ENCODE data around the gene VWA2. TPM values are rescaled to one million over a fixed set of nuclear protein-coding genes. Genes with fewer than 3 reads are reported as not detected.

Gene VWA2
- polyA plus RNA-seq, 1 donor = 2.3 TPM

DNA sequence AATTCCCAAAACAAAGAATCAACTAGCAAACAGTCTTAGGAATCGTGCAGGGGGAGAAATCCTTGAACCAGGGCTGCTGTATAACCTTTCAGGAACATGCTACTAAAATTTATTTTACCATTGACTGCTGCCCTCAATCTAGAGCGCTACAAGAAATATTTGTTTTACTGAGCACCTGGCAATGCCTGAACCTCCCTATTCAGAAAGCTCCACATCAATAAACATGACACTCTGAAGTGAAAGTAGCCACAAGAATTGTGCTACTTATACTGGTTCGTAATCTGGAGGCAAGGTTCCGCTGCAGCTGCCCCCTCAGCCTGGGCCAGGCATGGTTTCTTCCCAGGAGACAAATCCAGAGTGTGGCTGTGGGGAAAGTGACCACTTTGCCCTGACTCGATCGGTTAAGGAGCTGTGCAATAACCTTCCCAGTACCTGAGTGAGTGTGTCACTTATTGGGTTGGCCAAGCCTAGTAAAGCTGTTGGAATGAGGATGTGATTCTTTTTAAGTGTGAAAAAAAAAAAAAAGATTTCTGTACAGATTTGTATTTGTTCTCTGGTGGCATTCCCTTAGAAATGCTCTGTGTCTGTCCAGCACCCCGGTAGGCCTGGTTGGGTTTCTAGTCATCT, 7.7 kb downstream of the VWA2 start:
- DNase-seq = no peak

DNA sequence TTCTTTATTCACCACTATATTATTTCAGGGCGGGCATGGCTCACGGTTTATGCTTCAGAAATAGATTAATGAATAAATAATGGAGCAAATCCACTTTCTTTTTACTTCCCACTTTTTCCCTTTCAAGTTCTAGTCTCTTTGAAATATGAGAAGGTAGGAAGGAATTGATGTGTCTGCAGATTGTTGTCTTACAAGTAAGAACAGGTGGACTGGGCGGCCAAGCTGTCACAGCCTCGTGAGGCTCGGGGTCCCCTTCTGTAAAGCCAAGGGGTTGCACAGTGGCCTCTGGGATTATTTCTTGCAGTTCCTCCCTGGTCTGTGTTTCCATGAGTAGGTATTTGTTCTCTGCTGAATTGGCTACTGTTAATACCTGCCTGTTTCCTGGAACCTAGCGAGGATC, 11.2 kb downstream of the VWA2 start:
- no peak for DNase-seq

DNA sequence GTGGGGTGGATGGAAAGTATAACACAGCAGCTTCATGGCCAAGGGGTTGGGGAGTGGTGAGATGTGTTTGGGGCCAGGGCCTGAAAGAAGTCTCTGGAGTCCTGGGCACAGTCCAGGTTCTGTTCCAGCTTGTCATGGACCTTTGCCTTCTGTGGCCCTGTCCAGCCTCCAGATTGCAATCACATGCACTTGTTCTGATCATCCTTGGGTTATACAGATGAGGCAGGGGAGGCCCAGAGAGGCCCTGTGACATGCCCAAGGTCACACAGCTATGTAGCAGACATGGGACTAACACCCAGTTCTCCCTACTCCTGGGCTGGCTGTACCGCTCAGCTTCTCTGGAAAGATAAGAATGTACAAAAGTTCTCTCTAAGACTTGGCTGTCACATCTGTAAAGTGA, 11.7 kb downstream of the VWA2 start:
- no peak for DNase-seq

DNA sequence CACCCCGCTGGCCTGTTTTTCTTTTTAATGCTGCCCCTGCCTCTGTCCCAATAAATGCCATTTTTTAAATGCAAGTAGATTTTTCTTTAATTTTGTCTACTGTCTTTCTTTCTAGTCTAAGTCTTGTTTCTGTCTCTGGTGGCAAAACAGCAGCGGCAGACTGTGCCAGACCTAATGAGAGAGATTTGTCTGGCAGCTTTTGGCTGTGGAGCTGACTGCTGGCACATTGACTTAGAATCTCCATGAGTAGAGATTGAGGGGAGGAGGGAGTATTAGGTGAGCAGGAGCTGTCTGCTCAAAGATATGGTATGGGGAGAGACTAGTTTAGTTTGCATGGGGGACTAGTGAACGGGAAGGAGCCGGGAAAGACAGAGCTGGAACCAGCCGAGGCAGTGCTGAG, 13.0 kb downstream of the VWA2 start:
- DNase-seq = no peak

DNA sequence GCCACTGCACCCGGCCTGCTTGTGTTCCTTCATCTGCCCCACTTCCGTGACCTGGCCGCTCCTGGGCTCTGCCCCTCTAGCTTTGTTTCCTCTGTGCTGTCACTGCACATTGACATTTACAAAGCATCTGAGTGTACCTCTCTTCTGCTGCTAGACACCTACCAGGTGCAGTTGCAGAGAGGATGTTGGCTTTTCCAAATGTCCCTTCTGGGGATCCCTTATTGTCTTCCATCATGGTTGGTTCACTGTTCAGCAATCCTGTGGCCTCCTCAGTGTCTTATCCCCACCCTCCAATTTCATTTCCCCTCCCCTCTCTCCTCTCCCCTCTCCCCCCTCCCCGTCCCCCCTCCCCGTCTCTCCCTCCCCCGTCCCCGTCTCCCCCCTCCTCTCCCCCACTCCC, 13.8 kb downstream of the VWA2 start:
- DNase-seq = no peak

DNA sequence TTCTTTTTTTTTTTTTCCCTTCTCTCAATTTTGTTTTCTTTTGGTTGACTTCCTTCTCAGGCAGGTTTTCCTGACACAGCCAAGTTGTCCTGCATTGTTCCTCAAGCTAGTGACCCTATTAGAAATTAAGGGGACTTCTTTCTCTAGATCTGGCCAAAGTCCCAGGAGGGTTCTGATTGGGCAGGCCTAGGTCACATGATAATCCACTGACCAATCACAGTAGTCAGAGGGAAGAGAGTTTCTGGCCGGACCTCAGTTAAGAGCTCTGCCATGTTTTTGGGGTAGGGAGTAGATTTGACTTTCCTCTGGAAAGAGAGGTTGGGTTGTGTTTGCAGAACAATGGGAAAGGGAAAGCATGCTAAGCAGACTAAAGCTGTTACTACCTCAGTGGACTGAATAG, 16.2 kb downstream of the VWA2 start:
- no peak for DNase-seq

DNA sequence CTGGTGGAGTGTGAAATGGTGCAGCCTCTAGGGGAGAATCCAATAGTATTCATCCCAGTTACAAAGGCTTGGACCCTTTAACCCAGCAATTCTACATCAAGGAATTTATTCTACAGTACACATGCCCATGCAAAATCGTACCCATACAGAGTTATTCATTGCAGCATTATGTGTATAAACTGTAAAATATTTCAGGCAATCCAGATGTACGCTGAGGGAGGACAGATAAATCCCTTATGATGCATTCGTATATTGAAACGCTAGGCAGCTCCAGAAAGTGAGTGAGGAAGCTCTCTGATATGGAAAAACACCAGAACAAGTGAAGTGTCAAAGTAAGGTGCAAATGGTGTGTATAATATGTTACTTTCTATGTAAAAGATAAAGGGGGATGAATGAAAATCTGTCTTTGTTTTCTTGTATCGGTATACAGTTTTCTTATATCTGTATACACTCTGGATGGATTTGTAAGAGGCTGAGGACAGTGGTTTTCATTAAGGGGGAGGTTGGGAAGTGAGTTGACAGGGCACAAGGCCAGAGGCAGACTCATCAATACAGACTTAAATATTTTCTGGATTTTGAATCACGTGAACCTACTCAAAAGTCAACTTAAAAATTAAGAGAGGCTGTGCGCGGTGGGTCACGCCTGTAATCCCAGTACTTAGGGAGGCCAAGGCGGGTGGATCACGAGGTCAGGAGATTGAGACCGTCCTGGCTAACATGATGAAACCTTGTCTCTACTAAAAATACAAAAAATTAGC, 17.1 kb downstream of the VWA2 start:
- no peak for DNase-seq

DNA sequence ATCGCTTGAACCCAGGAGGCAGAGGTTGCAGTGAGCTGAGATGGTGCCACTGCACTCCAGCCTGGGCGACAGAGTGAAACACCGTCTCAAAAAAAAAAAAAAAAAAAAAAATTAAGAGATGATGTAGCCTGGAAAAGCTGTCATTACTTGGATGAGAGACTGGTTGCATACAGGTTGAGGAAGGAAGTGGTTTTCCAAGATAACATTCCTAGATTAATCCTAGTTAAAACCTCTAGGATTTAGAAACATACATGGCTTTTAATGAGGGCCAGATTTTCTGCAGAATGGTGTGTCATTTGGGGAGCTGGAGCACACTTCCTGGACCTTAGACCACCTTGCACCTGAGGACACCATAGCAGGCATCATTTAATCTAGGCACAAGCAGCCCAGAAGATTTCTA, 17.8 kb downstream of the VWA2 start:
- no peak for DNase-seq

DNA sequence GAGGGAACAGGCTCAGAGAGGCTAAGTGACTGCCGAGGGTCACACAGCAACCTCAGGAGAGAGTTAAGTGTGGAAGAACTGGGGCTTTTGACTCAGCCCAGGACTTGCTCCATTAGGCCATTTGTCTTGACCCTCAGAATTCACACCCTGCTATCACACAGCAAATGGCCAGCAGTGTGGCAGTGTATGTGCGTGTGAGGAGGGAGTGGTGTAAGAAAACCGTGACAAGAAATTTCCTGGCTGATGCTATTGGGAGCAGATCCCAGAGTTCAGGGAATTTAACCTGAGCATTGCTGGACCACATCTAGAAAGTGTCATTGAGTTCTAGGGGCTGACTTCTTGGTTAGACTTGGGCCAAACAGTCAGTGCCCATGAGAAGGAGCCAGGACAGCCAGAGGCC, 18.4 kb downstream of the VWA2 start:
- no peak for DNase-seq

DNA sequence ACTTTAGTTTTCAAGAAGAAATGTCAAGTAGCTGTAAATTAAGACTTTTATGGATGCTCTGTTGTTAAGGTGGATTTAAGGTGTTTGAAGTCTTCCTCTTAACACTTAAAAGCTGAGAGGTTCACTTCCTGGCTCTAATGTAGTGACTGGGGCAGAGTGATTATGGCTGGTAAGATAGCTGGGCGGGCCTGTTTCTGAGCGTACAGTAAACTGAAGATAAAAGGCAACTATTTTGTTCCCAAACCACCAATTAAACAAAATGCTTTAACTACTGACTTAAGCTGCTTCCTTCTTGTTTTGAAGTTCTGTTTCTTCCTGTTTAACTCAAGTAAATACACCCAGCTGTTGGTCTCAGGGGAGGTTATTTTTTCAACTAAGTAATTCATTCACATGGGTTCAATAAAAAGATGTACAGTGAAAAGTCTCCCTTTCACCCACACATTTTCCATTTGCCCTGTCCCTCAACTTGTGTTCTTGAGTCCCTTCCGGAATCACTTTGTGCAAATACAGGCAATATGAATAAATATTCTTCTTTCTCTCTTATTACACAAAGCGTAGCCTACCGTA, 19.3 kb downstream of the VWA2 start:
- no peak for DNase-seq

DNA sequence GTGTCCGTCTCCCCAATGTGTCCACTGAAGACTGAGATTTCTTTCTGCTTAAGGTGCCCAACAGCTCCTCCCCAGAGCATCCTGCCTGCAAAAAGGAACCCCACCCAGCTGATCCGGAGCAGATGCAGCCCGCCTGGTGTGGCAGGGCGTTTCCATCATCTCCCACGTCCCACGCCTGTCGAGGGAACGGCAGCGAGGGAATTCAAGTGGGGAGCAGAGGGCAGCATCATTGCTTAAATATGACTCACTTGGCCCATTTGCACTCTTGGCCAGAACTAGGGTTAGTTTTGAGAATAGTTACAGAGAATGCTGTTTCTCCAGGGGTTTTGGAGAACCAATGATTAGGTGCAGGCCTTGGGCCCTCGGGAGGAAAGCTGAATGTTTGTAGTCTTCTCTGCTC, 20.8 kb downstream of the VWA2 start:
- no peak for DNase-seq

DNA sequence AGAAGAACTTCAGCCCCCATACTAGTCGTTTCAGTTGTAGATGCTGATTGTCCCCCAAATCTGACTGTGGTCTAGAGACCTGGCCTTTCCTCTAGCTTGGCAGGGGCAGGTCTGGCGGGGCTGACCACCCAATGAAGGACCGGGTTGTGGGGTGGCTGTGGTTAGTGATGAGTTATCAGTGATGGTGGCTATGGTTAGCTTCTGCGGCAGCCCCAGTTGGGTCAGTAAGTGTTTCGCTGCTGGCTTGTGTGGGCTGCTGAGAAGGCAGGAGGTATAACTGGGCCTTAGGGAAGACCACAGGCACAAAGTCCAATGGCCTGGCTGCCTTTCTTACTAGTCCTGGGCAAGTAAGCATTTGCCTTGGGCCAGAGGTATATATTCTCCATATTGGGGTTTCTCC, 21.3 kb downstream of the VWA2 start:
- no peak for DNase-seq

DNA sequence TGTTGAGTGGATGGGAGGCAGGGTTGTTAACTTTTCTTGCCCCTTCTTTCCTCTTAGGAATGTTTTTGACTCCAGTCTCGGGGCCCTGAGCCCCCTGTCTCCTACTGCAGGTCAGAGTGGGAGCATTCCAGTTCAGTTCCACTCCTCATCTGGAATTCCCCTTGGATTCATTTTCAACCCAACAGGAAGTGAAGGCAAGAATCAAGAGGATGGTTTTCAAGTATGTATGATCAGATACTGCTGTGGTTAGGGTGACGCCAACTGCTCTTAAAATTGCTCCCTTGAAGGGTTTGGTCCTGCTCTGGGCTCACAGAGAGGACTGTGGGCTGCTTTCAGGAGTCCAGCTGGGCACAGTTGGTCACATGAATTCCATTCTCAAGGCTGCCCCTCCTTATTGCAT, 22.0 kb downstream of the VWA2 start:
- no peak for DNase-seq

DNA sequence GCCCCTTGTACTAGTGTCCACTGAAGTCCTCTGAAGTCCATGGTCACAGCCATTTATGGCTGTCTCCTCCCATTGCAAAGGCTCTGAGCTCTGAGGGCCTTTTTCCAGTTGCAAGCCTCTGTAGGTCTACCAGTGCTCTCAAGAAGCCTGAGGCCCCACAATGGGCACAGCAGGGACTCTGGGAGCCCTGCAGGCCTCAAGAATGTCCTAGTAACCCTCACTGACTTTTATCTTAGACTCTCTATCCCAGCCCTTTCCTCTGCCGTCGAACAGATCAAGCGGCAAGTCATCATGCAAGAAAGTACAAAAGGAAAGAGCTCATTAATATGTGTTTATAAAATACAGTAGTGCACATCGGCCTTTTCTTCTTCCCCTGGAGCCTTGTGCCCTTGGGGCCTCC, 23.4 kb downstream of the VWA2 start:
- no peak for DNase-seq

DNA sequence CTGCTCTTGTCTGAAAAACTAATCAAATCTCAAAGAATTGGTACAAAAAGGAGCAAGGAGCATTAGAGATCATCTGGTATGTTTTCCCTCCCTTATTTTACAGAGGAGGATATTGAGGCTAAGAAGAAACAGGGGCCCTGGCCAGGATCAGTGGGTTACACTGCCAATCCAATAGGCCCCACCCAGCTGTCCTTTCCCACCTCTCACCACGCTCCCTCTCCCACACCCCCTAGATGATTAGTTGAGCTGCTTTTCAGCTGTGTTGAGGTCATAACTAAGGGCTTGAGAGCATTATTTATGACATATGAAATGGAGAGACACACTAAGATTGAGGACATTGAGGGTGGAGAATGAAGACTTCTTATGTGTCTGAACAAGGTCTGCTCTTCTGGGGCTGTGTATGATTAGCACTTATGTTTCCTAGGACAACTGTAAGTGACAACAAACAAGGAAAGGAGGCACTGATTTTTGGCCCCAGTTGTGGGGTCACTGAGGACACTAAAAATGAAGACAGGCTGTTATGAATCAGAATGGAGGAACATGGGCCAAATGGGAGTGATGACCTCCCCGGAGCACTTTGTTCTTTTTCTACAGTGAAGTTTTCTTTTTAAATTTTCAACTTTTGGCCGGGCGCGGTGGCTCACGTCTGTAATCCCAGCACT, 26.5 kb downstream of the VWA2 start:
- no peak for DNase-seq

DNA sequence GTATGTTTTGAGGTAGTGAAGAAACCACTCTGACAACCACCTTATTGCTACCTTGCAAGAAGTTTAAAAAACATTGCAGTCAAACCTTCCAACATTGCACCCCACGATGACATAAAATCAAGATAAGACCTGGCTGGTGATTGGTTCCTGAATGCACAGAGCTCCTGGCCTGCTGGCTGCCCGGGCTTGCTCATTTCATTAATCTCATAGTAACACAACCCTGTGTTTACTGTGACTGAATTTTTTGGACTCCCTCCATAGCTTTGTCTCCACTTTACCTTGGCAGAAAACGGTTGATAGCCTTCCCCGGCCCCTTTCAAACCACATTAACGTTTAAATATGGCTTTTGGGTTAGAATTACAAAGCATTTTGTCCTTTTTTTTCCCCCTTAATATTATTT, 27.5 kb downstream of the VWA2 start:
- DNase-seq = no peak

DNA sequence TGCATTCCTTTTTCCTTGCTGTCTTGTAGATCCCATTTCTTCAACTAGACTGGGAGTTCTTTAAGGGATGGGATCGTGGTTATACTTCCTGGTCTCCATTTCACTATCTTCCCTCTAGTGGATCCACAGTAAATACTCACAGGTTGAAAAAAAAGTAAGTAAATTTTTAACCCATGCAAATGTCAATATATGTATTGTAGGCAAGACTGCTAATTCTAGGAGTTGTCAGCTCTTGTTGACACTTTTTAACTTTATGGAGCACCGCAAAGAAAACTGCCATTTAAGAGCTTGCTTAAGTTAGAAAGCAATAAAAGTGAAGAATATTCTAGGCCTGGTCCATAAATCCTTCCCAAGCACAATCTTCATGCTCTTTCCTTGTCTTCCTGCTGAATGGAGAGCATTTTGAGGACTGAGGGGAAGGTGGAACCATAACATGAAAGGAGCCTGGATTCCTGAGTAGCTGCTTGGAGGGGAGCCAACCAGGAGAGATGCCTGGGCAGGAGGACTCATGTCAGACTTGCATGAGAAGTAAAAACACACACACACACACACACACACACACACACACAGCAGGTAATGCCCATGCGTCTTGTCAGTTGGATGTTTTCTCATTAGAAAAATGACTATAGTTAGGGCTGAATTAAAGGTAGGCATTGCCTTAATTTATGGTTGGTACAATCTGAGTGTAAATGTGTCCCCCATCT, 32.2 kb downstream of the VWA2 start:
- DNase-seq = no peak

DNA sequence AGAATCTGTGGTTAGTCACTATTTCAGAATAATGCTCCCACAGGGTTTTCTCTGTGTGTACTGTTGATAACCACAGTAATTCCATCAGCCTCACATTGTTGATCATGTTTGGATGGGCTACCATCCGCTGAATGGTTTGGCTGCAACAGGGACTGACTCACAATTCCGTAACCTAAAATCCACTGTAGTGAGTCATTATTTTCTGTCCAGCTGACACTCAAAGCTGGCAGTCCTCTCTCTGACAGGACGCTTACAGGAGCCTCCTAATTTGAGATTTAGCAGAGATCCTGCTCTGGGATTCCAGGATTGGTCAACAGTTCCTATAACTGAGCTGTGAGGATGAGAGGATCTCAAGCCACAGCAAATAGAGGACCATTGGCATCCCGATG, 32.7 kb downstream of the VWA2 start:
- DNase-seq = no peak

DNA sequence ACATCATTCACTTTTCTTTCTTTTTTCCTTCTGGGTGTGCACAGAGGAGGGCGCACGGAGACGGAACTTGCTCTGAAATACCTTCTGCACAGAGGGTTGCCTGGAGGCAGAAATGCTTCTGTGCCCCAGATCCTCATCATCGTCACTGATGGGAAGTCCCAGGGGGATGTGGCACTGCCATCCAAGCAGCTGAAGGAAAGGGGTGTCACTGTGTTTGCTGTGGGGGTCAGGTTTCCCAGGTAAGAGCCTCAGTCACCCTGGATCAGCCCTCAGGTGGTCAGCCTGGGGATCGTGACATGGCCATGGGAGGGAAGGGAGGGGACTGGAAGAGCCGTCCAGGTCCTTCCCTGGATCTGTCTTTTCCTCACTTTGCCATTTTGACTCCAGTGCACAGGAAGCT, 33.6 kb downstream of the VWA2 start:
- DNase-seq = no peak

DNA sequence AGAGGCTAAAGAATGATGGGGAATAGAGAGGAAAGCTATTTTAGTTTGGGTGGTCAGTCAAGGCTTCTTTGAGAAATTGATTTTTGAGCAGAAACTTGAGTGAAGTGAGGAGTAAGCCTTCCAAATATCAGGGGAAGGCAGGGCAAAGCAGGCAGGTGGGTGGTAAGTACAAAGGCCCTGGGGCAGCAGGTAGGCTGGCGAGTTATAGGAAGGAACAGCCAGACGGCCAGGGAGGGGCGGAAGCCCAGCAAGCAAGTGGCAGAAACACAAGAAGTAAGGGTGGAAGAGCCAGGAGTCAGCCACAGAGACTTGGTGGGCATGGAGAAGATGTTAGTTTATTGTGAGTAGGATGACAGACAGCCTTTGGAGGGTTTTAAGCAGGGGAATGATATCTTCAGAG, 34.9 kb downstream of the VWA2 start:
- no peak for DNase-seq

DNA sequence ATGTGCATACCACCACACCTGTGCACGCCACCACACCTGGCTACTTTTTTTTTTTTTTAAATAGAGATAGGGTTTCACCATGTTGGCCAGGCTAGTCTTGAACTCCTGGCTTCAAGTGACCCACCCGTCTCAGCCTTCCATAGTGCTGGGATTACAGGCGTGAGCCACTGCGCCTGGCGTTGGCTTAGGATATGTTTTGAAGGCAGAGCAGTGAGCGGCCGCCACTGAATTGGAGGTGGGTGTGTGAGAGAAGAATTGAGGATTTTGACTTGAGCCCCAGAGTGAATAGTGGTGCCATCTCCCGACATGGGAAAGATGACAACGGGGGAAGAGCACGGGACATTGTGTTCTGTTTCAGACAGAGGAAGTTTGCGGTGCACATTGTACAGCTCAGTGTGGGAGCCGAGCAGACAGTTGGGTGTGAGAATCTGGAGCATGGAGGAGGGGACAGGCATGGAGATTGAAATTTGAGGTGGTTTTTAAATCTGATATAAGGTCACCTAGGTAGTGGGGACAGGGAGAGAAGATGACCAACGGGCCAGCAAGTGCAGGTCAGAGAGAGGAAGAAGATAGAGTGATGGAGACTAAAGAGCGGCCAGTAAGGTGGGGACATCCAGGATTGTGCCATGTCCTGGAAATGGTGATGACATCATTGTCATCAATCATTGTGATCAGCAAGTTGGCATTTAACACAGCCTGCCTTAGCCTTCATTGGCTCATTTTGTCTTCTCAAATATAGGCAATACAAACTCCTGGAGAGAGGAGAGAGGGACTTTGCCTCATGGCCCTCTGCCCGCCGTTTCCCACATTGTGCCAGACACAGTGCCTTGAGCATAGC, 35.8 kb downstream of the VWA2 start:
- DNase-seq = no peak

DNA sequence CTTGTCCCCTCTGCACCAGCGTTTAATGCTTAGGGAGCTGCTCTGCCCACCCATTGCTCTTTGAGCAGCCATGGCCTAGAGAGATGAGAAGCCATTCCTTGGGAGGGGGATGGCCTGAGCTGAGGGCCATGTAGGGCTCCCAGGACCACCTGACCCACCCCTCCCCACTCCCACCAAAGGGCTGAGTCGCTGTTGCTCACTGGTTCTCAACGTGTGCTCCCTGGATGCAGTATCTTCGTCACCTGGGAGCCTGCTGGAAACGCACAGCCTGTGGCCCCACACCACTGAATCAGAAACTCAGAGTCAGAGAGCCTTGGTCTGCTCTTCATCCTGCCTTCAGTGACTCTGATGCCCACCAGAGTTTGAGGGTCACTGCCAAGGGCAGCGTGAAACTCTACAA, 37.0 kb downstream of the VWA2 start:
- no peak for DNase-seq
